Inflammatory macrophage treated with lipopolysaccharide for 1 hour (primary cell): Measurements from ENCODE around the gene WWTR1.

Experiments
- DNase-seq, 2 donors: peaks; one replicate each; pipeline ENCODE4 v3.0.0-alpha.2; 2020 to 2022

WWTR1 gene

DNA sequence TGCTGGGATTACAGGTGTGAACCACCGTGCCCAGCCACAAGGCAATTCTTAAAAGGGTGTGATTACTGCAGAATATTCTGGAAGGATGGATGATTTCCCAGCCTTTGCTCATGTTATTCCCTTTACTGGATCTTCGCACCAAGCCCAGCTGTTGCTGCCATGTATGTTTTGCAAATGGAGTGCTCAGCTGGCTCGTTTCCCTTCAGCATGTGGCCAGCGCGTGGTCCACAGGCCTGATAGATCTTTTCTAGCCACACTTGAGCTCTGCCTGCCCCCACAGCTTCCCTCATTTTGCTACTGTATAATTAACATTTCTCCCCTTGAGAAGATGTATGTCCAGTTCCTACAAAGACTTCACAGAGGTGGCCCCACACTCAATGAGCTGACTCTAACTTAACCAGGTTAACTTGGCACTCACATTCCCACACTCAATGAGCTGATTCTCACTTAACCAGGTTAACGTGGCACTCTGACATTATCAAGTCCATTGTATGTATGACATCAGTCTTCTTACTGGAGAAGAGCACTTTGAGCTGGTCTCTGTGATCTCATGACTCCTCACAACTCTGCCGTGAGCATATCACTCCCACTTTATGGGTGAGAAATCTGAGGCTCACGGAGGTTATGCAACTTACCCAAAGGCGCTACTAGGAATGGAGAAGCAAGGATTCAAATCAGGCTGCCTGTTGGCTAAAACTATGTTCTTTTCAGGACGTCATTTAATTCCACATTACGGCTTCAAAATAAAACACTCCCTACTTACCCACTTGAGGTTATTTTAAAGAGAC is 134.1 kb downstream of the WWTR1 start:
- peak; percentile 62 to 90 for DNase-seq

DNA sequence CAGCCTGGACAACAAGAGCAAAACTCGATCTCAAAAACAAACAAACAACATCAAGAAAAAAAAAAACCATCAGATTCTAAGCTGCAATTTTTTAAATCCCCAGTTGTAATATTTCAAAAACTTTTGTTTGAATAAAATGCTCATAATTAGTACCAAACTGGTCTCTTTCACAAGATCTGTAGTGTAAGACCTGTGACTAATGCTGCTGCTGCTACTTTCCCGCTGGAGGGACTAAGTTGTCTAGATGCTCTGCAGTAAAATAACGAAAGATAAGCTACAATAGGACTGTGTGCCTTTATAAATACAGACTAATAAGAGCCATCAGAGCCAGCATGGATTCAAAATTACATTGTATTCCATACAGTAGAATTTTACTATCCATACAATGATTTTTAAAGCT is 137.9 kb downstream of the WWTR1 start:
- no peak for DNase-seq

DNA sequence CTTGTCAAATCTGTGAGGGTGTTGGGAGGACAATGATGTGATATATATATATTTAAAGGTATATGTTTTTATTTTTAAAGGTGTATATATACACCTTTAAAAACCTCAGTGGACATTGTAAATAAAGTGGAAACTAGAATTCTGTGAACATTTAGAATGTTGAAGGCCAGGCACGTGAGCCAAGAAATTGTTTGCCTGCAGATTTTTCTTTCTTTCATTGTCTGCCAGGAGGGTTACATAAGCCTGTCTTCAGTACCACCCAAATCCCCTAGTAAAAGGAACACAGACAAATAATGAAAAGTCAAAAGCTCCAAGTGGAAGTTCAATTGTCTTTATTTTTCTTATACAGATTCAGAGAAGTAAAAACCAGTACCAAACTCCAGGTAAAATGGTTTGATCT is 140.9 kb downstream of the WWTR1 start:
- no peak for DNase-seq

DNA sequence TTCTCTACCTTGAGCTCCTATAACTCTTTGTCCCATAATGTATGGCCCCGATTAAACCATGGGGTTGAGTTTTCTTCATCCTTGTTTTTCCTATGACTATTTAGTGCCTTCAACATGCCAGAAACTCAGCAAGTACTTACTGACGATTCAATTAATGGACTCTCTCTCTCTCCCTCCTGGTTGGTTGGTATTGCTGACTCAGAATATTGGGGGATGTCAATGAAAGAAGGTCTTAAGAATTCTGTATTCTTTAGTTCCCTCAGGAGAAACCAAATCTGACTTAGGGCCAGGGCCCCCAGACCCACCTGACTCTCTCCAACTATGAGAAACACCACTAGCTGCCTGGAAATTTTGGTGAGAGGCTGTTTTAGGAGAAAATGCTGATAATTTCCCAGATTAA is 142.6 kb downstream of the WWTR1 start:
- no peak for DNase-seq

DNA sequence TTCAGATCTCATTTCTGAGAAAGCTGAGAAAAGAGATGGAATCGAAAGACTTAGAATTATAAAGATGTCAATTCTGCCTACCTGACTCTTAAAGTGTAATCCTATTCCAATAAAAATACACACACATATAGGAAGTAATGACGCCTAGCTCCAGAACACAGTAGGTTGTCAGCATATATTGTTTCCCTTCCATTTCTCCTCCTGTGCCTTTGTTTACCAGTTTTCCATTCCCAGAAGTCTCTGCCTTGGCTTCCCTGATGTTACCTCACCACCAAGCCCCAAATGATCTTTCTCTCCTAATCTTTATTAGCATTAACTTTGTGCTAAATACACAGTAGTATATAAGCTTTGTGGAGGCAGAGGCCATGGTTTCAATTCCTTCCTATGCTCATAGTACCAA is 143.4 kb downstream of the WWTR1 start:
- DNase-seq: no peak

DNA sequence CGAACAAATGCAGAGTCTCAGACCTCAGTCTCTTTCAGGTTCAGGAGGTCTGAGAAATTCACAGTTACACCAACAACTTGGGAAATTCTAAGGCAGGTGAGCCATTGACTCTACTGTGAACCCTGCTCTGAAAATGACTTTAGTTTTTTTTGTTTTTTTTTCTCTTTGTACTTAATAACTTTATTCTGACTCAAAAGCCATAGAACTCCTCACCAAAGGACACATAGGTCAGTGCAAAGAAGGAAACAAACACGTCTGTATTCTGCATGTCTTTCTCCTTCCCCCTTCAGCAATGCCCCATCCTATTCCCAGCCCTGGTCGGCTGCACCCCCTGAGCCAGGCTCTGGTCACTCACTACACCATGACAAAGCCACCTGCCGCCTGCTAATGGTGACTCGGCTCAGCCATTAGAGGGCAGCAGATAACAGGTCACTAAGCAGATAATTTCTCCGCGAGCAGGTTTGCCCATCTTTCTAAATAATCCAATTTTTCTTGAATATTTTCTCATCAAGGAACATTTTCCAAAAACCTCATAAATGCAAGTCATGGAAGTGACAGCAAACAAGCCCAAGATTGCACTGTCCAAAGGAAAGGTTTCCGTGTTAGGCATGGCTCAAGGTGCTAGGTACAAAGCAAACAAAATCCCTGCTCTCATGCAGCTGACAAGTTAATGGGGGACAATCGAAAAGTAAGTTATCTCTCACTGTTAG is 145.6 kb downstream of the WWTR1 start:
- peak; percentile 54 to 59 for DNase-seq

DNA sequence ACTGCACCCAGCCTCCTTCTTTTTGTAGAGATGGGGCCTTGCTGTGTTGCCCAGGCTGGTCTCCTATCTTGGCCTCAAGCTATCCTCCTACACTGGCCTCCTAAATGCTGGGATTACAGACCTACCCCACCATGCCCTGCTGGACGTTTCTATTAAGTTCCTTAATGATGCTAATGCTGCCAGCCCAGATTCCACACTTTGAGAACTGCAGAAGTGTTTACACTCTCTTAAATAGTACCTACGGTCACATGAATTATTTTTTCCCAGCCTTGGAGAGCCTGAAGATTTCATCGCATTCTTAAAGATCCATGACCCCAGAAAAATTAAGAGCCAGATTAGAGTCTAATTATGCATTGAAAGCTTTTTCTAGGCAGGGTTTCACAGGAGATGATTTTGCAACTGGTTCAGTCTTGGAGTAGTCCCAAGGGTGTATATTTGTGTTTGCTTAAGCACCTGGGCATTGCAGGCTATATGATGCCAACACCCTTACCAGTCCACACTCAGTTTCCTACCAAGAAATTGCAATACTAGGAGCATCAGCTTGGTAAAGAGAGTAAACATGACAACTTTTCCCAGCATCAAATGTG is 146.7 kb downstream of the WWTR1 start:
- no peak for DNase-seq

DNA sequence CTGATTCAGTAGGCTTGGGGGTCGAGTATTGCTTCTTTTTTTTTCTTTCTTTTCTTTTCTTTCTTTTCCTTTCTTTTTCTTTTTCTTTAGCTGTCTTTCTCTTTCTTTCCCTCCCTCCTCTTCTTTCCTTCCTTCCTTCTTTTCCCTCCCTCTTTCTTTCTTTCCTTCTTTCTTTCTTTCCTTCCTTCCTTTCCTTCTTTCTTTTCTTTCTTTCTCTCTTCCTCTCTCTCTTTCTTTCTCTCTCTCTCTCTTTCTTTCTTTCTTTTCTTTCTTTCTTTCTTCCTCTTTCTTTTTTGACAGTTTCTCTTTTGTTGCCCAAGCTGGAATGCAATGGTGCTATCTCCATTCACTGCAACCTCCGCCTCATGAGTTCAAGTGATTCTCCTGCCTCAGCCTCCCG is 147.3 kb downstream of the WWTR1 start:
- no peak for DNase-seq

DNA sequence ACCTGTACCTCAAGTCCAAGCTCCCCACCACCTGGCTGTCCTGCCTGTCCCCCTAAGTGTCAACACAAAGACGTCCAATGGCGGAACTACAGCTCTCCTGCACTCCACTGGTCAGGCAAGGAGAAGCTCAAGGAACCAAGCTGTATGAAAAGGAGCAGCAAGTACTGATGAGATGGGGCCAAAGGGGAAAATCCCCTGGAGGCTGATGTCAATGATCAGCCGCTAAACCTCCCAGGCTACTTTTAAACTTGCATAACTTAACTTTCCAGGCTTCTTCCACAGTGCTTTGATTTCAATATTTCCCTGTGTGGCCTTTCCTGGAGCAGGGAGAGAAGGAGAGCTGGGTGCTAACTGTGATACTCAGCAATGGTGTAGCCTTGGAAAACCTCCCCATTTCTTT is 148.3 kb downstream of the WWTR1 start:
- DNase-seq: peak; percentile 47 to 77

DNA sequence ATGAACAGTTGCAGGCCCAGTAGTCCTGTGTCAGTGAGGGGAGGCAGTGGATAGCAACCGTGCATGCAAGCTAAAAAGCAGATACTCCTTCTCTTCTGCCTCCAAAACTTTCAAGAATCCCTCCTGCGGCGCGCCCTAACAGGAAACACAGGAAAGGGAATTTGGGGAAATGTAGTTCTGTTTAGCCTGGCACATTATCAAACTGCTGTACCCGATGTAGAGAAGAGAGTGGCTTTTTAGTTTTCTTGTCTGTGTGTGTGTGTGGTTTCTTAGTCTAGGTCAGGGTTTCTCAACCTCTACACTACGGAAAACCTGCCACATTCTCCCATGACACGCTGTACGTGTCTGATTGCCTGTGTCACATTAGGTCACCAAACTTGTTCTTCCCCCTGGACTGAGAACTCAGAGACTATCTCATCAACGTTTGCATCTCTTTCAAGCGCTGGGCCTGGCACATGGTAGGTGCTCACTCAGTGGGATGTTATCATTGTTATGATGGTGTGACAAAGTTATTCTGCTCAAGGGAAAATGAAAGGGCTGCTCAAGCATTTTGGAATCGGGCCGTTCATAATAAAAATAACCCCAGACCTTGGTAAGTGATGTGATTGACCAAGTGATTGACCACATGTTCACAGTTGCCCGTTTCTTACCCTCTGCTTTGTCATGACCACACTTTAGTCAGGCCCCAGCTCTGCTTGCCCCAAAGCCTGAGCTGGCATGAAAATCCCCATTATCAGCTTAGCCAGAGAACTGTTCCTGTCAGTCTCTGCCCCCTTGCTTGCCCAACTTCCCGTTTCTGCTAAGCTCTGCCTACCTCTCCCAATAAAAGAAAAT is 150.1 kb downstream of the WWTR1 start:
- peak; percentile 86 to 96 for DNase-seq

DNA sequence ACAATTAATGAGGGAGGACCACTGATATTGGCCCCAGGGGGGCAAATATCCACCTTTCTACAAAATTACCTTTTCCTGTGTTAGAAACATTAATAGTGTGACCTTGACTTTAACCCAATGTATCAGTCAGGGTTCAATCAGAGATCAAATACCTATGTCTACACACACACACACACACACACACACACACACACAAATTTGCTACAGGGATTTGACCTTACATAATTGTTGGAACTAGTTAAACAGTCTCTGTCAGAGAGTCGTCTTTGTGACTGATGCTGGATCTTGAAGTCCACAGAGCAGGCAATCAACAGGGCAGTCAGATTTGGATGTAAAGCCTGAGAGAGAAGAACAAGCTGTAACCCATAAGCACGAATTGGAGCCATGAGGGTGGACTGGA is 150.9 kb downstream of the WWTR1 start:
- DNase-seq: no peak

DNA sequence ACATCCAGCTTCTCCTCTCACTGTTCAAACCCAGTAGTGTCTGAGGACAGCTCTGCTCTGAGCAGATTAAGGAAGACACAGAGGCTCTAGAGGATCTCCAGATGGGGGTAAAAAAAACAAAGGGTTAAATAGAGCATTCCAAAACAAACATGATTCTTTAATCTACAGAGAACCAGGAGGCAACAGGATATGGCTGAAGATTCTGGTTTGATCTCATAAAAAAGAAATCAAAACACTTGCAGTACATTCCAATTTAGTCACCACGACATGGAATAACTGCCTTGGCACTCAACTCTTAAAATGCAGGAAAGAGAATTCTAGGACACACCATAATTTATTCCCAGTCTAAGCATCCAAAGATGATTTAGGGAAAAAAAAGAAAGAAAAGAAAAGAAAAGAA is 151.3 kb downstream of the WWTR1 start:
- DNase-seq: no peak

DNA sequence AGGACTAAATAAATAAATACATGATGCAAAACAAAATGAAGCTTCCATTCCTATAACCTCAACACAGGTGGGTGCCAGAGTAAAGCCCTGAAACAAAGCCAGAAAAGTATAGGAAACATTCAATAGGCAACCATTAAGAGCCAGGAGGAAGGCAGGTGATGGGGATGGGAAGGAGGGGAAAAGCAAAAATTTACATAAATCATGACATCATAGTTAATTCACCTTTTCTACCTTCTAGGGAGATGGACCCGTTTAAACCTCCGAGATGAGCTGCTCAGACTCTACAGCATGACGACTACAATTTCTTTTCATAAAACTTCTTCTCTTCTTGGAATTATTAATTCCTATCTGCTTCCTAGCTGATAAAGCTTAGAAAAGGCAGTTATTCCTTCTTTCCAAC is 155.4 kb downstream of the WWTR1 start:
- no peak for DNase-seq

DNA sequence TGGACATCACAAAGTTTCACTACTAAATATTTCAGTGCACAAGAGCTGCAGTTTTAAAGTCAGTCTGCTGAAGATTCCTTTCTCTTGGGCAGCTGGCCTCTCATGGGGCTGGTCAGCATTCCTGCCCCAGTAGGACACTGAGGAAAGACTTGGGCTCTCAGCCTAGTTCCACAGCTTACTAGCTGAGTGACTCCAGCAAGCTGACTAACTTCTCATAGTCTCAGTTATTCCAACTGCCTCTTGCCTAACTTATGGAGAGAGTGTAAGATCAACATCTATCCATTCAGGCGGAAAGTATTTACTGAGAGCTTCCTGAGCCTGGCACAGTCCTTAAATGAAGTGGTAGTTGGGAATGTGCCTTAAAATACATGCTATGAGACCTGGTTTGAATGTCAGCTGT is 156.3 kb downstream of the WWTR1 start:
- no peak for DNase-seq

DNA sequence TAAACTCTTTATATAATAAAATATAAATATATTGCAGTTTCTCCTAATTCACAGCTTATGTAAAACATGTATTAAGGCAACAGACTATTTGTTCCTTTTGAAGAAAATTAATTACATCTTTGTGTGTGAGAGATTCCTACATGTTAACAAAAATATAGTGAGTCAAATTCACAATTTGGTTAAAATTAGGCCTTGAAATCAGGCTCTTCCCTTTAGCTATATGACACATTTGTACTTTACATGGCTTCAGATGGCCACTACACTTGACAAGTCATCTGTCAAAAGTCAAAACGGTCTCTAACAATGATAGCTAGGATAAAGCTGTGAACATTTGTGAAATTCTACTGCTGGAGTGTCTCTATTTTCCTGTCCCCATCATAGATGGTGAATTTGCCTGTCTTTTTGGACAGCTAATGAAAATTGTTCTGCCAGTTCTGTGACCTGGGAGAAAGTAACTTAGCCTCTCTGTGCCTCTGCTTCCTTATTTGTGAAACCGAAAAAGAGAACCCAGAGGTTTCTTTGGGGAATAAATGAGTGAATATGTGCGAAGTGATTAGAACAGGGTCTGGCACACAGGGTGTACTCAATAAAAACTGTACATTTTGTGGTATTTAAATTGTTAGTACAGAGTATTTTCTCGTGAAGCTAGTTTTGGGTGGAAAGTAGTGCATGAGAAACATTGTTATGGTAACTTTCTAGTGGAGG is 159.7 kb downstream of the WWTR1 start:
- DNase-seq: peak in 1 of 2 donors; percentile 29

DNA sequence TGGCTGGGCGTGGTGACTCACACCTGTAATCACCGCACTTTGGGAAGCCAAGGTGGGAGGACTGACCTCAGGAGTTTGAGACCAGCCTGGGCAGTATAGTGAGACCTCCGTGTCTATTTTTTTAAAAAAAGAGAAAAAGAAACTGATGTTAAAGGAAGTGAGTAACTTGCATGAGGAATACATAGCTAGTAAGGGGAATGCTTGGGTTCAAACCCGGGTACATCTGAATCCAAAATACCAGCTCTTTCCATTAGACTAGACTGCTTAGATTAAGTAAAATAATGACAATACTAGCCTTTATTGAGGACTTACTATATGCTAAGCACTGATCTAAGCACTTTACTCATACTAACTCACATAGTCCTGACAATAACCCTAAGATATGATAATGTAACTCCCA is 160.9 kb downstream of the WWTR1 start:
- DNase-seq: no peak

DNA sequence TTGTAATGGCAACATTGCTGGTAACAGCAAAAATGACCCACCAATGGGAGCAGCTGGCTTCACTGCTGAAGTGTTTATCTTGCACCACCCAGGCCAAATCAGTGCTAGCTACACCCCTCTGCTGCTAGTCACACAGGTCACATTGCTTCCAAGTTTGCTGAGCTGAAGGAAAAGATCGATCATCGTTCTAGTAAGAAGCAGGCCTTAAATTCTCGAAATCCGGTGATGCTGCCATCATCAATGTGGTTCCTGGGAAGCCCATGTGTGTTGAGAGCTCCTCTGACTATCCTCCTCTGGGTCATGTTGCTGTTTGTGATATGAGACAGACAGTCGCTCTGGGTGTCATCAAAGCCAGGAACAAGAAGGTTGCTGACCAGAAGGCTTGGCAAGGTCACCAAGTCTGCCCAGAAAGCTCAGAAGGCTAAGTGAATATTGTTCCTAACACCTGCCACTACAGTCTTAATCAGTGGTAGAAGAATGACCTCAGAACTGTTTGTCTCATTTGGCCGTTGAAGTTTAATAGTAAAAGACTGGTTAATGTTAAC is 162.2 kb downstream of the WWTR1 start:
- DNase-seq: no peak

DNA sequence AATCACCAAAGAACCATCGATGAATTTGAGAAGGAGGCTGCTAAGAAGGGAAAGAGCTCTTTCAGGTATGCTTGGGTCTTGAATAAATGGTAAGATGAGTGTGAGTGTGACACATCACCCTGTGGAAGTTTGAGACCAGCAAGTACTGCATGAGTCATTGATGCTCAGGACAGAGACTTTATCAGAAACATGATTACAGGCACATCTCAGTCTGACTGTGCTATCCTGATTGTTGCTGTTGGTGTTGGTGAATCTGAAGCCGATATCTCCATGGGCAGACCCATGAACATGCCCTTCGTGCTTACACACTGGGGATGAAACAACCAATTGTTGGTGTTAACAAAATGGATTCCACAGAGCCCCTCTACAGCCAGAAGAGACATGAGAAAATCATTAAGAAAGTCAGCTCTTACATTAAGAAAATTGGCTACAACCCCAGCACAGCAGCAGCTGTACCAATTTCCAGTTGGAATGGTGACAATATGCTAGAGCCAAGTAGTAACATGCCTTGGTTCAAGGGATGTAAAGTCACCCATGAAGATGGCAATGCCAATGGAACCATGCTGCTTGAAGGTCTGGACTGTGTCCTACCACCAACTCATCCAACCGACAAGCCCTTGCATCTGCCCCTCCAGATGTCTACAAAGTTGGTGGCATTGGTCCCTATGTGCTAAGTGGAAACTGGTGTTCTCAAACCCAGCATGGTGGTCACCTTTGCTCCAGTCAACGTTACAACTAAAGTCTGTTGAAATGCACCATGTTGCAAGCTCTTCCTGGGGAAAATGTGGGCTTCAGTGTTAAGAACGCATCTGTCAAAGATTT is 162.9 kb downstream of the WWTR1 start:
- peak in 1 of 2 donors; percentile 31 for DNase-seq

DNA sequence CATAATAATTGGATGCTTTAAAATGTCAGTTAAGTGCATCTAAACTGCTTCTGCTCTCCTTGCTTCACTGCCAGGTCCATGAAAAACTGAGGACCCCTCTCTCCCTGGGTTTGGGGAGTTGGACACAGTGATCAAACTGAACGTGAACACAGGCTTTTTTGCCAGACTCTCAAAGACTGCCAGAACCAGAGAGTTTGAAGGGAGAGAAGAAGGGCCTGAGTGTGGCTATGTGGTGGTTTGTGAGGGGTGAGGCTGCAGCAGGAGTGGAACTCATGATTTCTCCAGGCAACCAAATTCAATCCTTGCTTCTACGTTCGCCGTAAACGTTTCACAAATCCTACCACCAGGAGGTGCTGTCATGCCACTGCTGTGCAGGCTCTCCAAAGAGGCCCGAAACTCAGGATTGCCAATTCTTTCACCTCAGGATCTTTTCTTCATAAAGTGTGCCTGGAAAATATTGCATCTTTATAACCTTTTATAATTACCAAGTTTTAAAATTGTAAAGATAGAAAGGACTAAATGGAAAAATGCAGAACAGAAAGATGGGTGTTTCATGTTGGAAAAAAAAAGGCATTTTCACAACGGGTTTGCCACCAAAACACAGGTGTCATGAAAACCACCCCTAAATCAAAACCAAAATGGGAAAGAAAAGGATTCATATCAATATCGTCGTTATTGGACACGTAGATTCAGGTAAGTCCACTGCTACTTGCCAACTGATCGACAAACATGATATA is 163.6 kb downstream of the WWTR1 start:
- peak; percentile 53 to 90 for DNase-seq

DNA sequence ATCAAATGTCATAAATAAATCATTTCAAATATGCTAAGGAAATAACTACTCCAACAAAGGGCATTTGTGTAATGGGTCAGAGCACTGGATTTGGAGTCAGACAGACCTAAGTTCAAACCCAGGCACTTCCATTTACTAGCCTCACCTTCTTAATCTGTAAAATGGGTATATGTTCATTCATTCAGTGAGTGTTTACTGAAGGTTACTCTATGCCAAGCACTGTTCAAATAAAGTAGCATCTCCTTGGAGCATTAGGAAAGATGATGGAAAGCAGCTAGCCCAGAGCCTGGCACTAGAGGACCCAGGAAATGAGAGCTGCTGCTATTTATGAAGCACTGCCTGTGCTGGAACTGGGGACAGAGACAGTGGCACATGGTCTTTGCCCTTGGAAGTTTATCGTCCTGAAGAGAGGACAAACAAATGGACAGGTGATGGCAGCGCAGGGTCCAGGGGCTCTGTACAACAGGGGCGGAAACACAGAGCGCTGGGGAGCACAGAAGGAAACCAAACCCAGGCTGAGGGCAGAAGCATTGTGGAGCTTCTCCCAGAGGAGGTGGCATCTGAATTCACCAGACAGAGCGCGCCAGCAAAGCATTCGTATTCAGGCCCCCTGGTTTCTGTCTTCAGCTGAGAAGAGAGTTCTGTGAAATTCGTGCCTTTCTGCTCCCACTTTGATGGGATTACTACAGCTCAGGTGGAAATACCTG is 164.4 kb downstream of the WWTR1 start:
- no peak for DNase-seq
